Endothelial cell of umbilical vein (primary cell): ENCODE data around the gene MBLAC1.

Experiments used
- EZH2 ChIP-seq: IDR thresholded peaks from 2 replicates; pipeline ENCODE4 v1.6.1; 2012; ENCODE audit warnings: borderline replicate concordance, low read depth, mild to moderate bottlenecking, moderate library complexity, low read length, inconsistent platforms; ENCODE audit not compliant: severe bottlenecking
- FOS ChIP-seq: IDR thresholded peaks from 2 replicates; pipeline ENCODE4 v1.6.1; 2011; ENCODE audit warnings: mild to moderate bottlenecking, low read length, moderate library complexity, borderline replicate concordance; ENCODE audit not compliant: insufficient read depth
- MAX ChIP-seq: IDR thresholded peaks from 2 replicates; pipeline ENCODE4 v1.6.1; 2011; ENCODE audit not compliant: insufficient read depth, insufficient read length
- POLR2A ChIP-seq: IDR thresholded peaks from 2 replicates; pipeline ENCODE4 v1.6.1; 2012; ENCODE audit warnings: low read depth, mild to moderate bottlenecking, control low read depth, low read length
- POLR2AphosphoS5 ChIP-seq: IDR thresholded peaks from 2 replicates; pipeline ENCODE4 v1.6.1; 2012; ENCODE audit warnings: low read depth, mild to moderate bottlenecking, control low read depth, low read length, moderate library complexity; ENCODE audit not compliant: insufficient read depth
- TF ChIP-seq, protein P1 (sequence below), 2 donors: IDR thresholded peaks; 1 replicate in 1 of 2; 2 replicates in 1 of 2; pipeline ENCODE4 v1.5.1; 2011; ENCODE audit warnings: low read length in 2 of 2, mild to moderate bottlenecking in 2 of 2, moderate library complexity in 2 of 2, control low read depth in 1 of 2, inconsistent platforms in 1 of 2, low read depth in 1 of 2; ENCODE audit not compliant: insufficient read depth in 1 of 2; ENCODE audit errors: extremely low read depth in 1 of 2

GRCh38 chr7:100132697-100133151 lies 6.0 kb downstream of the MBLAC1 start:
- TF ChIP-seq, protein P1, sequence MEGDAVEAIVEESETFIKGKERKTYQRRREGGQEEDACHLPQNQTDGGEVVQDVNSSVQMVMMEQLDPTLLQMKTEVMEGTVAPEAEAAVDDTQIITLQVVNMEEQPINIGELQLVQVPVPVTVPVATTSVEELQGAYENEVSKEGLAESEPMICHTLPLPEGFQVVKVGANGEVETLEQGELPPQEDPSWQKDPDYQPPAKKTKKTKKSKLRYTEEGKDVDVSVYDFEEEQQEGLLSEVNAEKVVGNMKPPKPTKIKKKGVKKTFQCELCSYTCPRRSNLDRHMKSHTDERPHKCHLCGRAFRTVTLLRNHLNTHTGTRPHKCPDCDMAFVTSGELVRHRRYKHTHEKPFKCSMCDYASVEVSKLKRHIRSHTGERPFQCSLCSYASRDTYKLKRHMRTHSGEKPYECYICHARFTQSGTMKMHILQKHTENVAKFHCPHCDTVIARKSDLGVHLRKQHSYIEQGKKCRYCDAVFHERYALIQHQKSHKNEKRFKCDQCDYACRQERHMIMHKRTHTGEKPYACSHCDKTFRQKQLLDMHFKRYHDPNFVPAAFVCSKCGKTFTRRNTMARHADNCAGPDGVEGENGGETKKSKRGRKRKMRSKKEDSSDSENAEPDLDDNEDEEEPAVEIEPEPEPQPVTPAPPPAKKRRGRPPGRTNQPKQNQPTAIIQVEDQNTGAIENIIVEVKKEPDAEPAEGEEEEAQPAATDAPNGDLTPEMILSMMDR (IDR thresholded peaks at IDR 0.05; ENCODE audit: extremely low read depth in 1 of 2, insufficient read depth in 1 of 2, low read depth in 1 of 2, low read length in 2 of 2) = peak; percentile 79 to 92
- TF ChIP-seq EZH2 (no peak), FOS (no peak), POLR2AphosphoS5 (no peak), POLR2A (no peak), MAX (no peak)
